WTC11 (cell line): ENCODE data around the gene RACGAP1. TPM values are rescaled to one million over a fixed set of nuclear protein-coding genes. Genes with fewer than 3 reads are reported as not detected.

ENCODE experiments used
- ATAC-seq: fragments of 200-7000 bp; cut with Tn5 transposase; 2 replicates; pipeline ENCODE4 v1.10.0; 2021; ENCODE audit warnings: mild to moderate bottlenecking, moderate library complexity
- CTCF ChIA-PET: fragments of 300-600 bp; sonication (Branson Sonifier 250); formaldehyde crosslinking; loops from one replicate; lab custom pipeline; 2021; ENCODE audit warnings: antibody characterized with exemption; lab: Charles Lee
- POLR2A ChIA-PET: fragments of 350-600 bp; sonication (Branson Sonifier 250); formaldehyde crosslinking; loops from one replicate; lab custom pipeline; 2021; ENCODE audit warnings: antibody characterized with exemption; lab: Charles Lee
- DNase-seq: peaks from one replicate; pipeline ENCODE4 v3.0.0; 2021; ENCODE audit warnings: low spot score
- H3K27ac Mint-ChIP-seq: 2 replicates; pipeline ENCODE4 v1.8.0; 2021; ENCODE audit warnings: mixed read lengths
- H3K27me3 Mint-ChIP-seq: 2 replicates; pipeline ENCODE4 v1.8.0; 2021; ENCODE audit warnings: low read depth, mild to moderate bottlenecking, moderate library complexity, mixed read lengths
- H3K36me3 Mint-ChIP-seq: 2 replicates; pipeline ENCODE4 v1.8.0; 2021; ENCODE audit warnings: mixed read lengths
- H3K4me1 Mint-ChIP-seq: 2 replicates; pipeline ENCODE4 v1.8.0; 2022; ENCODE audit warnings: mixed read lengths
- H3K4me3 Mint-ChIP-seq: 2 replicates; pipeline ENCODE4 v1.8.0; 2021; ENCODE audit warnings: mild to moderate bottlenecking, moderate library complexity, mixed read lengths
- H3K9me3 Mint-ChIP-seq: 2 replicates; pipeline ENCODE4 v1.8.0; 2021; ENCODE audit warnings: mixed read lengths
- CREM ChIP-seq: sonication (generic); formaldehyde crosslinking; IDR thresholded peaks from 2 replicates; pipeline ENCODE4 v1.8.1; 2022; ENCODE audit warnings: mild to moderate bottlenecking, missing genetic modification reagents, moderate library complexity
- FOXP1 ChIP-seq: sonication (generic); formaldehyde crosslinking; IDR thresholded peaks from 2 replicates; pipeline ENCODE4 v1.8.0; 2022; ENCODE audit warnings: missing genetic modification reagents, mild to moderate bottlenecking, moderate library complexity, borderline replicate concordance
- IRF2 ChIP-seq: sonication (generic); formaldehyde crosslinking; IDR thresholded peaks from 2 replicates; pipeline ENCODE4 v1.8.0; 2022; ENCODE audit warnings: low read depth, missing genetic modification reagents, borderline replicate concordance
- JAZF1 ChIP-seq: fragments of 250-450 bp; sonication (Bioruptor Pico); IDR thresholded peaks from 2 replicates; pipeline ENCODE4 v1.9.0; 2021; ENCODE audit warnings: moderate library complexity, mild to moderate bottlenecking, inconsistent platforms
- JUN ChIP-seq: sonication (generic); formaldehyde crosslinking; IDR thresholded peaks from 2 replicates; pipeline ENCODE4 v1.8.0; 2023; ENCODE audit warnings: mild to moderate bottlenecking, missing genetic modification reagents
- NFE2L1 ChIP-seq: sonication (generic); formaldehyde crosslinking; IDR thresholded peaks from 2 replicates; pipeline ENCODE4 v1.8.1; 2023; ENCODE audit warnings: missing genetic modification reagents
- RELA ChIP-seq: sonication (generic); formaldehyde crosslinking; IDR thresholded peaks from 2 replicates; pipeline ENCODE4 v1.8.1; 2022; ENCODE audit warnings: missing genetic modification reagents, mild to moderate bottlenecking, borderline replicate concordance
- TCF7 ChIP-seq: sonication (generic); formaldehyde crosslinking; IDR thresholded peaks from 2 replicates; pipeline ENCODE4 v1.8.0; 2022; ENCODE audit warnings: mild to moderate bottlenecking, low read depth, missing genetic modification reagents, moderate library complexity
- ZNF219 ChIP-seq: sonication (generic); formaldehyde crosslinking; IDR thresholded peaks from 2 replicates; pipeline ENCODE4 v1.8.0; 2023; ENCODE audit warnings: missing genetic modification reagents, mild to moderate bottlenecking, borderline replicate concordance
- ZNF232 ChIP-seq: sonication (generic); formaldehyde crosslinking; IDR thresholded peaks from 2 replicates; pipeline ENCODE4 v1.8.0; 2022; ENCODE audit warnings: mild to moderate bottlenecking, missing genetic modification reagents
- ZNF263 ChIP-seq: sonication (generic); formaldehyde crosslinking; IDR thresholded peaks from 2 replicates; pipeline ENCODE4 v1.8.1; 2022; ENCODE audit warnings: low read depth, mild to moderate bottlenecking, moderate library complexity, missing genetic modification reagents
- ZNF317 ChIP-seq: sonication (generic); formaldehyde crosslinking; IDR thresholded peaks from 2 replicates; pipeline ENCODE4 v1.8.1; 2023; ENCODE audit warnings: low read depth, mild to moderate bottlenecking, moderate library complexity, missing genetic modification reagents, borderline replicate concordance
- total RNA-seq: library from RNA; stranded (reverse); gene quantifications from 3 replicates; pipeline ENCODE4 v1.2.3, GENCODE V29; 2021
- TF ChIP-seq, protein P1 (sequence below): fragments of 250-450 bp; sonication (Bioruptor Pico); IDR thresholded peaks from 2 replicates; pipeline ENCODE4 v1.9.0; 2021; ENCODE audit warnings: mild to moderate bottlenecking
- TF ChIP-seq, protein P2 (sequence below): sonication (generic); formaldehyde crosslinking; IDR thresholded peaks from 2 replicates; pipeline ENCODE4 v1.8.1; 2022; ENCODE audit warnings: mild to moderate bottlenecking, missing genetic modification reagents, moderate library complexity, borderline replicate concordance
- TF ChIP-seq, protein P3 (sequence below): sonication (generic); formaldehyde crosslinking; IDR thresholded peaks from 2 replicates; pipeline ENCODE4 v1.8.0; 2022; ENCODE audit warnings: mild to moderate bottlenecking, missing genetic modification reagents
- TF ChIP-seq, protein P4 (sequence below): sonication (generic); formaldehyde crosslinking; IDR thresholded peaks from 2 replicates; pipeline ENCODE4 v1.8.0; 2023; ENCODE audit warnings: missing genetic modification reagents
- TF ChIP-seq, protein P5 (sequence below): sonication (generic); formaldehyde crosslinking; IDR thresholded peaks from 2 replicates; pipeline ENCODE4 v1.8.0; 2022; ENCODE audit warnings: mild to moderate bottlenecking, missing genetic modification reagents
- TF ChIP-seq, protein P6 (sequence below): sonication (generic); formaldehyde crosslinking; IDR thresholded peaks from 2 replicates; pipeline ENCODE4 v1.8.1; 2023; ENCODE audit warnings: mild to moderate bottlenecking, missing genetic modification reagents, moderate library complexity
- TF ChIP-seq, protein P7 (sequence below): sonication (generic); formaldehyde crosslinking; IDR thresholded peaks from 2 replicates; pipeline ENCODE4 v1.8.1; 2023; ENCODE audit warnings: mild to moderate bottlenecking, moderate library complexity, missing genetic modification reagents
- TF ChIP-seq, protein P8 (sequence below): sonication (generic); formaldehyde crosslinking; IDR thresholded peaks from 2 replicates; pipeline ENCODE4 v1.8.1; 2022; ENCODE audit warnings: mild to moderate bottlenecking, moderate library complexity, missing genetic modification reagents
- TF ChIP-seq, protein P9 (sequence below): sonication (generic); formaldehyde crosslinking; conservative IDR thresholded peaks from 2 replicates; pipeline ENCODE4 v1.8.1; 2022; ENCODE audit warnings: mild to moderate bottlenecking, missing genetic modification reagents

The RACGAP1 gene
- total RNA-seq, 1 experiment from 2014 or later: 87.7 TPM

DNA sequence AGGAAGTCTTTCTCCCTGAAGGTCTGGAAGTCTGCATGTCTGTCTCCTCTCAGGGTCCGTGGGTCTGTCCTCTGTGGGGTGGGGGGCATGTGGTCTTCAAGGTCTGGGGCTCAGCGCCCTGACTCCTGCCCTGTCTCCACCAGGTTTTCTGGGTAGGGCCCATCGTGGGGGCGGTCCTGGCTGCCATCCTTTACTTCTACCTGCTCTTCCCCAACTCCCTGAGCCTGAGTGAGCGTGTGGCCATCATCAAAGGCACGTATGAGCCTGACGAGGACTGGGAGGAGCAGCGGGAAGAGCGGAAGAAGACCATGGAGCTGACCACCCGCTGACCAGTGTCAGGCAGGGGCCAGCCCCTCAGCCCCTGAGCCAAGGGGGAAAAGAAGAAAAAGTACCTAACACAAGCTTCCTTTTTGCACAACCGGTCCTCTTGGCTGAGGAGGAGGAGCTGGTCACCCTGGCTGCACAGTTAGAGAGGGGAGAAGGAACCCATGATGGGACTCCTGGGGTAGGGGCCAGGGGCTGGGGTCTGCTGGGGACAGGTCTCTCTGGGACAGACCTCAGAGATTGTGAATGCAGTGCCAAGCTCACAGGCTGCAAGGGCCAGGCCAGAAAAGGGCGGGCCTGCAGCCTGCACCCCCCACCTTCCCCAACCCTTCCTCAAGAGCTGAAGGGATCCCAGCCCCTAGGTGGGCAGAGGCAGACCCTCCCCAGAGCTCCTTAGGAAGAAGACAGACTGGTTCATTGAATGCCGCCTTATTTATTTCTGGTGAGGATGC lies 60.3 kb downstream of the RACGAP1 start:
- ChIA-PET CTCF (interaction anchor here (0.6 to 10.9 kb wide), 8 partner anchors 13 to 187 kb away, joined by 3 to 219 read pairs (median 106); partner anchors contain the start of gene AQP2), POLR2A (interaction anchor here (0.6 kb wide), 1 partner anchor 49 kb away, joined by 3 read pairs; no protein-coding TSS in a partner anchor)
- peaks cover 50% of the 10 kb centered on the region for H3K27me3 Mint-ChIP-seq

DNA sequence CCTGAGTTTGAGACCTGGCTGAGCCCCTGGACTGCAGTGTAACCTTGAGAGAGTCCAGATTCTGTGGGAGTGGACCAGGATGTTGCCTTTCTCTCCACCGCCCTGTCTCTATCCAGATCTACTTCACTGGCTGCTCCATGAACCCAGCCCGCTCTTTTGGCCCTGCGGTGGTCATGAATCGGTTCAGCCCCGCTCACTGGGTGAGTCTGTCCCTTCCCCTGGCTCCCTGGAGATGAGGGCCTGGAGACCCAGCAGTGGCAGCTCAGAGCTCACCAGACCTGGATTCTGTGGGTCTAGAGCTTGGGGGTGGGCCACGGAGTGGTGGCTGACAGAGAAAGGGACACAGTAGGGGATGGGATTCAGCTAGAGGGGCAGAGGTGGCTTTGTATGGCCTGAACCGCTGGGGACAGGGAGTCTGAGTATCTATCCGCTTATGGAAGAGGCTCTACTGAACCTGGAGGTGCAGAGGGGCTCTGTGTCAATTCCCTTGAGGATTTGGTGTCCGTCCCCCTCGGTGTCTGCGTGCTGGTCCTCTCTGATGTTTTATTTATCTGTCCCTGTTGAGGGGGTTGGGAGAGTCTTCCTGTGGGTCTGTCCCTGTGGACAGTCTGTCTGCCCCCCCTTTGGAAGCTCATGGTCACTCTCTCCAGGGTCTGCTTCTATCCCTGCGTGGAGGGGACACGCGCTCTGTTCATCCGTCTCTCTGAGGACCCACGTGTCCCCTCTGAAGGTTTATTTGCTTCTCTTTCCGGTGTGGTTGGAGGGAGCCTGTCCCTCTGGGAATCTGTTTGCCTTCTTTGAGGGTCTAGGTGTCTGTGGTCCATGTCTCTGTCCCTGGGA lies 61.1 kb downstream of the RACGAP1 start:
- H3K27ac Mint-ChIP-seq: no peak overlapping the region
- H3K4me3 Mint-ChIP-seq: no peak overlapping the region
- no peak for TF ChIP-seq ZNF263 (CRISPR knock-in tag)
- TF ChIP-seq, protein P1, sequence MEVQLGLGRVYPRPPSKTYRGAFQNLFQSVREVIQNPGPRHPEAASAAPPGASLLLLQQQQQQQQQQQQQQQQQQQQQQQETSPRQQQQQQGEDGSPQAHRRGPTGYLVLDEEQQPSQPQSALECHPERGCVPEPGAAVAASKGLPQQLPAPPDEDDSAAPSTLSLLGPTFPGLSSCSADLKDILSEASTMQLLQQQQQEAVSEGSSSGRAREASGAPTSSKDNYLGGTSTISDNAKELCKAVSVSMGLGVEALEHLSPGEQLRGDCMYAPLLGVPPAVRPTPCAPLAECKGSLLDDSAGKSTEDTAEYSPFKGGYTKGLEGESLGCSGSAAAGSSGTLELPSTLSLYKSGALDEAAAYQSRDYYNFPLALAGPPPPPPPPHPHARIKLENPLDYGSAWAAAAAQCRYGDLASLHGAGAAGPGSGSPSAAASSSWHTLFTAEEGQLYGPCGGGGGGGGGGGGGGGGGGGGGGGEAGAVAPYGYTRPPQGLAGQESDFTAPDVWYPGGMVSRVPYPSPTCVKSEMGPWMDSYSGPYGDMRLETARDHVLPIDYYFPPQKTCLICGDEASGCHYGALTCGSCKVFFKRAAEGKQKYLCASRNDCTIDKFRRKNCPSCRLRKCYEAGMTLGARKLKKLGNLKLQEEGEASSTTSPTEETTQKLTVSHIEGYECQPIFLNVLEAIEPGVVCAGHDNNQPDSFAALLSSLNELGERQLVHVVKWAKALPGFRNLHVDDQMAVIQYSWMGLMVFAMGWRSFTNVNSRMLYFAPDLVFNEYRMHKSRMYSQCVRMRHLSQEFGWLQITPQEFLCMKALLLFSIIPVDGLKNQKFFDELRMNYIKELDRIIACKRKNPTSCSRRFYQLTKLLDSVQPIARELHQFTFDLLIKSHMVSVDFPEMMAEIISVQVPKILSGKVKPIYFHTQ (CRISPR knock-in tag): no peak
- no peak for TF ChIP-seq CREM (CRISPR knock-in tag)
- no peak for TF ChIP-seq IRF2 (CRISPR knock-in tag)
- no peak for TF ChIP-seq JUN (CRISPR knock-in tag)
- TF ChIP-seq ZNF232: no peak
- TF ChIP-seq FOXP1 (CRISPR knock-in tag): no peak
- TF ChIP-seq, protein P2, sequence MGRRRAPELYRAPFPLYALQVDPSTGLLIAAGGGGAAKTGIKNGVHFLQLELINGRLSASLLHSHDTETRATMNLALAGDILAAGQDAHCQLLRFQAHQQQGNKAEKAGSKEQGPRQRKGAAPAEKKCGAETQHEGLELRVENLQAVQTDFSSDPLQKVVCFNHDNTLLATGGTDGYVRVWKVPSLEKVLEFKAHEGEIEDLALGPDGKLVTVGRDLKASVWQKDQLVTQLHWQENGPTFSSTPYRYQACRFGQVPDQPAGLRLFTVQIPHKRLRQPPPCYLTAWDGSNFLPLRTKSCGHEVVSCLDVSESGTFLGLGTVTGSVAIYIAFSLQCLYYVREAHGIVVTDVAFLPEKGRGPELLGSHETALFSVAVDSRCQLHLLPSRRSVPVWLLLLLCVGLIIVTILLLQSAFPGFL (CRISPR knock-in tag): no peak
- TF ChIP-seq, protein P3, sequence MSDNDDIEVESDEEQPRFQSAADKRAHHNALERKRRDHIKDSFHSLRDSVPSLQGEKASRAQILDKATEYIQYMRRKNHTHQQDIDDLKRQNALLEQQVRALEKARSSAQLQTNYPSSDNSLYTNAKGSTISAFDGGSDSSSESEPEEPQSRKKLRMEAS (CRISPR knock-in tag): no peak
- TF ChIP-seq, protein P4, sequence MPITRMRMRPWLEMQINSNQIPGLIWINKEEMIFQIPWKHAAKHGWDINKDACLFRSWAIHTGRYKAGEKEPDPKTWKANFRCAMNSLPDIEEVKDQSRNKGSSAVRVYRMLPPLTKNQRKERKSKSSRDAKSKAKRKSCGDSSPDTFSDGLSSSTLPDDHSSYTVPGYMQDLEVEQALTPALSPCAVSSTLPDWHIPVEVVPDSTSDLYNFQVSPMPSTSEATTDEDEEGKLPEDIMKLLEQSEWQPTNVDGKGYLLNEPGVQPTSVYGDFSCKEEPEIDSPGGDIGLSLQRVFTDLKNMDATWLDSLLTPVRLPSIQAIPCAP (CRISPR knock-in tag): no peak
- no peak for TF ChIP-seq RELA (CRISPR knock-in tag)
- TF ChIP-seq, protein P5, sequence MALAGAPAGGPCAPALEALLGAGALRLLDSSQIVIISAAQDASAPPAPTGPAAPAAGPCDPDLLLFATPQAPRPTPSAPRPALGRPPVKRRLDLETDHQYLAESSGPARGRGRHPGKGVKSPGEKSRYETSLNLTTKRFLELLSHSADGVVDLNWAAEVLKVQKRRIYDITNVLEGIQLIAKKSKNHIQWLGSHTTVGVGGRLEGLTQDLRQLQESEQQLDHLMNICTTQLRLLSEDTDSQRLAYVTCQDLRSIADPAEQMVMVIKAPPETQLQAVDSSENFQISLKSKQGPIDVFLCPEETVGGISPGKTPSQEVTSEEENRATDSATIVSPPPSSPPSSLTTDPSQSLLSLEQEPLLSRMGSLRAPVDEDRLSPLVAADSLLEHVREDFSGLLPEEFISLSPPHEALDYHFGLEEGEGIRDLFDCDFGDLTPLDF: no peak
- TF ChIP-seq, protein P6, sequence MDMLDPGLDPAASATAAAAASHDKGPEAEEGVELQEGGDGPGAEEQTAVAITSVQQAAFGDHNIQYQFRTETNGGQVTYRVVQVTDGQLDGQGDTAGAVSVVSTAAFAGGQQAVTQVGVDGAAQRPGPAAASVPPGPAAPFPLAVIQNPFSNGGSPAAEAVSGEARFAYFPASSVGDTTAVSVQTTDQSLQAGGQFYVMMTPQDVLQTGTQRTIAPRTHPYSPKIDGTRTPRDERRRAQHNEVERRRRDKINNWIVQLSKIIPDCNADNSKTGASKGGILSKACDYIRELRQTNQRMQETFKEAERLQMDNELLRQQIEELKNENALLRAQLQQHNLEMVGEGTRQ (CRISPR knock-in tag): no peak
- no peak for TF ChIP-seq NFE2L1 (CRISPR knock-in tag)
- H3K4me1 Mint-ChIP-seq: peaks cover 26% of the 10 kb centered on the region
- ATAC-seq (no peak), DNase-seq (no peak)
- H3K36me3 Mint-ChIP-seq: no peaks in the 10 kb centered on the region
- H3K9me3 Mint-ChIP-seq: no peaks in the 10 kb centered on the region
- peaks cover 59% of the 10 kb centered on the region for H3K27me3 Mint-ChIP-seq
- ChIA-PET POLR2A (interaction anchor here (0.6 kb wide), 2 partner anchors 48 to 1119 kb away, joined by 3 read pairs; no protein-coding TSS in a partner anchor), CTCF (interaction anchor here (1.2 to 10.9 kb wide), 6 partner anchors 14 to 103 kb away, joined by 3 to 219 read pairs (median 92); partner anchors contain the start of gene AQP2)

More for the DNA sequence above, 60.3 kb downstream of the RACGAP1 start:
- Mint-ChIP-seq H3K27ac (no peak overlapping the region), H3K4me1 (peaks cover 18% of the 10 kb centered on the region), H3K36me3 (no peaks in the 10 kb centered on the region), H3K4me3 (no peak overlapping the region), H3K9me3 (no peaks in the 10 kb centered on the region)
- ATAC-seq (no peak), DNase-seq (no peak)
- TF ChIP-seq TCF7 (CRISPR knock-in tag): no peak
- no peak for TF ChIP-seq JAZF1 (CRISPR knock-in tag)
- no peak for TF ChIP-seq ZNF219 (CRISPR knock-in tag)
- TF ChIP-seq ZNF317 (CRISPR knock-in tag): no peak
- TF ChIP-seq, protein P7, sequence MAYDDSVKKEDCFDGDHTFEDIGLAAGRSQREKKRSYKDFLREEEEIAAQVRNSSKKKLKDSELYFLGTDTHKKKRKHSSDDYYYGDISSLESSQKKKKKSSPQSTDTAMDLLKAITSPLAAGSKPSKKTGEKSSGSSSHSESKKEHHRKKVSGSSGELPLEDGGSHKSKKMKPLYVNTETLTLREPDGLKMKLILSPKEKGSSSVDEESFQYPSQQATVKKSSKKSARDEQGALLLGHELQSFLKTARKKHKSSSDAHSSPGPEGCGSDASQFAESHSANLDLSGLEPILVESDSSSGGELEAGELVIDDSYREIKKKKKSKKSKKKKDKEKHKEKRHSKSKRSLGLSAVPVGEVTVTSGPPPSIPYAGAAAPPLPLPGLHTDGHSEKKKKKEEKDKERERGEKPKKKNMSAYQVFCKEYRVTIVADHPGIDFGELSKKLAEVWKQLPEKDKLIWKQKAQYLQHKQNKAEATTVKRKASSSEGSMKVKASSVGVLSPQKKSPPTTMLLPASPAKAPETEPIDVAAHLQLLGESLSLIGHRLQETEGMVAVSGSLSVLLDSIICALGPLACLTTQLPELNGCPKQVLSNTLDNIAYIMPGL (CRISPR knock-in tag): no peak
- TF ChIP-seq, protein P8, sequence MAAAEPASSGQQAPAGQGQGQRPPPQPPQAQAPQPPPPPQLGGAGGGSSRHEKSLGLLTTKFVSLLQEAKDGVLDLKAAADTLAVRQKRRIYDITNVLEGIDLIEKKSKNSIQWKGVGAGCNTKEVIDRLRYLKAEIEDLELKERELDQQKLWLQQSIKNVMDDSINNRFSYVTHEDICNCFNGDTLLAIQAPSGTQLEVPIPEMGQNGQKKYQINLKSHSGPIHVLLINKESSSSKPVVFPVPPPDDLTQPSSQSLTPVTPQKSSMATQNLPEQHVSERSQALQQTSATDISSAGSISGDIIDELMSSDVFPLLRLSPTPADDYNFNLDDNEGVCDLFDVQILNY (CRISPR knock-in tag): no peak
- TF ChIP-seq, protein P9, sequence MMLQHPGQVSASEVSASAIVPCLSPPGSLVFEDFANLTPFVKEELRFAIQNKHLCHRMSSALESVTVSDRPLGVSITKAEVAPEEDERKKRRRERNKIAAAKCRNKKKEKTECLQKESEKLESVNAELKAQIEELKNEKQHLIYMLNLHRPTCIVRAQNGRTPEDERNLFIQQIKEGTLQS: no peak
